Measurements from ENCODE around the gene MSLN. TPM values are rescaled to one million over a fixed set of nuclear protein-coding genes. Genes with fewer than 3 reads are reported as not detected.

MSLN gene
- total RNA-seq, 2 donors from 2014 or later = 44.8 to 94.6 TPM

DNA sequence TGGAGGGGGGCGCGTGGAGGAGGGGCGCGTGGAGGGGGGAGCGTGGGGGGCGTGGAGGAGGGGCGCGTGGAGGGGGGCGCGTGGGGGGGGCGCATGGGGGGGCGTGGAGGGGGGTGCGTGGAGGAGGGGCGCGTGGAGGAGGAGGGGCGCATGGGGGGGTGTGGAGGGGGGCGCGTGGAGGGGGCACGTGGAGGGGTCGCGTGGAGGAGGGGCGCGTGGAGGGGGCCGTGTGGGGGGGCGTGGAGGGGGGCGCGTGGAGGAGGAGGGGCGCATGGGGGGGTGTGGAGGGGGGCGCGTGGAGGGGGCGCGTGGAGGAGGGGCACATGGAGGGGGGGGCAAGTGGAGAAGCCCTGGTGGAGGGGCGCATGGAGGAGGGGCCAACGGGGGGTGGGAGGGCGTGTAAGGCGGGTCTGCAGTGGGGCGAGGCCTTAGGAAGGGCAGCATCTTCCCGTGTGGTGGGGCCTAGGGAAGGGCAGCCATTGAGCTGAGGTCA lies 7.3 kb downstream of the MSLN start:
- Histone ChIP-seq H3K4me1 (no peaks in the 10 kb centered on the region), H3K27me3 (no peaks in the 10 kb centered on the region), H3K27ac (no peak overlapping the region), H3K36me3 (no peaks in the 10 kb centered on the region), H3K4me3 (no peak overlapping the region), H3K9me3 (no peaks in the 10 kb centered on the region)
- no peak for DNase-seq (ENCODE audit: low spot score)
- TF ChIP-seq, protein P1, sequence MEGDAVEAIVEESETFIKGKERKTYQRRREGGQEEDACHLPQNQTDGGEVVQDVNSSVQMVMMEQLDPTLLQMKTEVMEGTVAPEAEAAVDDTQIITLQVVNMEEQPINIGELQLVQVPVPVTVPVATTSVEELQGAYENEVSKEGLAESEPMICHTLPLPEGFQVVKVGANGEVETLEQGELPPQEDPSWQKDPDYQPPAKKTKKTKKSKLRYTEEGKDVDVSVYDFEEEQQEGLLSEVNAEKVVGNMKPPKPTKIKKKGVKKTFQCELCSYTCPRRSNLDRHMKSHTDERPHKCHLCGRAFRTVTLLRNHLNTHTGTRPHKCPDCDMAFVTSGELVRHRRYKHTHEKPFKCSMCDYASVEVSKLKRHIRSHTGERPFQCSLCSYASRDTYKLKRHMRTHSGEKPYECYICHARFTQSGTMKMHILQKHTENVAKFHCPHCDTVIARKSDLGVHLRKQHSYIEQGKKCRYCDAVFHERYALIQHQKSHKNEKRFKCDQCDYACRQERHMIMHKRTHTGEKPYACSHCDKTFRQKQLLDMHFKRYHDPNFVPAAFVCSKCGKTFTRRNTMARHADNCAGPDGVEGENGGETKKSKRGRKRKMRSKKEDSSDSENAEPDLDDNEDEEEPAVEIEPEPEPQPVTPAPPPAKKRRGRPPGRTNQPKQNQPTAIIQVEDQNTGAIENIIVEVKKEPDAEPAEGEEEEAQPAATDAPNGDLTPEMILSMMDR (IDR thresholded peaks at IDR 0.05) = no peak

DNA sequence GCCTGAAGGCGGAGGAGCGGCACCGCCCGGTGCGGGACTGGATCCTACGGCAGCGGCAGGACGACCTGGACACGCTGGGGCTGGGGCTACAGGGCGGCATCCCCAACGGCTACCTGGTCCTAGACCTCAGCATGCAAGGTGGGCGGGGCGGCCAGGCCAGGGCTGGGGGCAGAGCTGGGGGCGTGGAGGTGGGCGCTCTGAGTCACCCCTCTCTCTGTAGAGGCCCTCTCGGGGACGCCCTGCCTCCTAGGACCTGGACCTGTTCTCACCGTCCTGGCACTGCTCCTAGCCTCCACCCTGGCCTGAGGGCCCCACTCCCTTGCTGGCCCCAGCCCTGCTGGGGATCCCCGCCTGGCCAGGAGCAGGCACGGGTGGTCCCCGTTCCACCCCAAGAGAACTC lies 7.9 kb downstream of the MSLN start:
- no peak for DNase-seq (ENCODE audit: low spot score)
- Histone ChIP-seq H3K4me3 (no peak overlapping the region), H3K9me3 (no peaks in the 10 kb centered on the region), H3K27ac (no peak overlapping the region), H3K36me3 (no peaks in the 10 kb centered on the region), H3K4me1 (no peaks in the 10 kb centered on the region), H3K27me3 (no peaks in the 10 kb centered on the region)
- TF ChIP-seq, protein P1 (IDR thresholded peaks at IDR 0.05) = no peak

DNA sequence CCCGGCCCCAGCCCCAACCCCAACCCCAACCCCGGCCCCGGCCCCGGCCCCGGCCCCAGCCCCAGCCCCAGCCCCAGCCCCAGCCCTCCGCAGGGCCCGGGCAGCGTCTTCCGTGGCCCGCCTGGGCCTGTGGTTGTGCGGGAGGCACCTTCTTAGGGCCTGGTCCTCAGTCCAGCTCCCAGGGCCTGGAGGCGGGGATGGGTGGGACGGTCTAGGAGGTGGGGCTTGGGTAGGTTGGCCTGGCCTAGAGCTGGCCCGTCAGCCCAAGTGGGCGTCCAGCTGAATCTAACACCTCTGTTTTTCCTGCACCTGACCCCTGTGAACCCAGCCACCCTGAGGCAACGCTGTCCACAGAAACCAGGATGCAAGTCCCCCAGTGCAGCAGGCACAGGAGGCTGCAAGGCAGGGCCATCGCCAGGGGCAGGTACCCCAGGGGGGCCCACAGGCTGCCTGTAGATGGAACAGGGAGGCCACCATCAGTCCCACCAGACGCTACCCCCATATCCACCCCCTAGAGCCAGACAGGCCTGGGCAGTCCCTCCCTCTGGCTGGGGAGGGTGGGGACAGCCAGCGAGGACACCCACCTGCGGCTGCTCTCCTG lies 8.8 kb downstream of the MSLN start:
- H3K27me3 ChIP-seq = no peaks in the 10 kb centered on the region
- DNase-seq (ENCODE audit: low spot score) = no peak
- H3K4me3 ChIP-seq = no peak overlapping the region
- no peaks in the 10 kb centered on the region for H3K4me1 ChIP-seq
- no peaks in the 10 kb centered on the region for H3K9me3 ChIP-seq
- H3K36me3 ChIP-seq = no peaks in the 10 kb centered on the region
- no peak overlapping the region for H3K27ac ChIP-seq
- TF ChIP-seq, protein P1 (IDR thresholded peaks at IDR 0.05) = no peak

DNA sequence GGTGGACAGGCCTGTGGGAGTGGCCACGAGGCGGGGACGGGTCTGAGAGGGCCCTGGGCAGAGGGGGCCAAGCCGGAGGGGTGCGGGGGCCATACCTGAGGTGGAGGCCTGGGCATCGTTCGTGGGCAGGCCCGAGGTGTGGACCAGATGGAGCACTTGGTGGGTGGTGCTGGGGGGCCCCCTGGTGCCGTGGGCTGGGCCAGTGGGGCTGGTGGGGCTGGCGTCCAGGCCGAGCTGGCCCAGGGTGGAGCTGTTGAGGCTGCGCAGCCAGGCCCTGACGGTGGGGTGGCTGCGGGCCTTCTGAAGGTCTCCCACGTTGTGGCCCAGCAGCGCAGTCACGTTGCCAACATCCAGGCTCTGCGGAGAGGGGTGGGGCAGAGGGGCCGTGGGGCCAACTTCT lies 9.4 kb downstream of the MSLN start:
- no peaks in the 10 kb centered on the region for H3K27me3 ChIP-seq
- TF ChIP-seq, protein P1 (IDR thresholded peaks at IDR 0.05) = no peak
- H3K36me3 ChIP-seq = no peaks in the 10 kb centered on the region
- DNase-seq (ENCODE audit: low spot score) = no peak
- no peaks in the 10 kb centered on the region for H3K9me3 ChIP-seq
- H3K27ac ChIP-seq = no peak overlapping the region
- no peak overlapping the region for H3K4me3 ChIP-seq
- no peaks in the 10 kb centered on the region for H3K4me1 ChIP-seq

DNA sequence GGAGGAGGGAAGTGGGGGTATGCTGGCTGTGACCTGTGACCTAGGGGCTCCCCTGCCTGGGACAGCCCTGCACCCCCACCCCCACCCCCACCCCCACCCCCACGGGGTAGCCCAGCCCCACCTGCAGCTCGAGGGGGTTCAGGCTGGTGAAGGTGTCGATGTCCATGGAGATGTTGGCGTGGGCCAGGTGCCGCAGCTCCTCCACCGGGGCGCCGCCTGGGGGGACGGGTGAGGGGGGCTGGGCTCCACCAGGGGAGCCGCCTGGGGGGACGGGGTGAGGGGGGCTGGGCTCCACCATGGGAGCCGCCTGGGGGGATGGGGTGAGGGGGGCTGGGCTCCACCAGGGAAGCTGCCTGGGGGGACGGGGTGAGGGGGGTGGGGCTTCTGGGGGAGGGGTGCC lies 9.9 kb downstream of the MSLN start:
- no peak overlapping the region for H3K27ac ChIP-seq
- H3K36me3 ChIP-seq = no peaks in the 10 kb centered on the region
- no peak overlapping the region for H3K4me3 ChIP-seq
- TF ChIP-seq, protein P1 (IDR thresholded peaks at IDR 0.05) = no peak
- no peaks in the 10 kb centered on the region for H3K9me3 ChIP-seq
- H3K27me3 ChIP-seq = no peaks in the 10 kb centered on the region
- DNase-seq (ENCODE audit: low spot score) = no peak
- H3K4me1 ChIP-seq = no peaks in the 10 kb centered on the region

DNA sequence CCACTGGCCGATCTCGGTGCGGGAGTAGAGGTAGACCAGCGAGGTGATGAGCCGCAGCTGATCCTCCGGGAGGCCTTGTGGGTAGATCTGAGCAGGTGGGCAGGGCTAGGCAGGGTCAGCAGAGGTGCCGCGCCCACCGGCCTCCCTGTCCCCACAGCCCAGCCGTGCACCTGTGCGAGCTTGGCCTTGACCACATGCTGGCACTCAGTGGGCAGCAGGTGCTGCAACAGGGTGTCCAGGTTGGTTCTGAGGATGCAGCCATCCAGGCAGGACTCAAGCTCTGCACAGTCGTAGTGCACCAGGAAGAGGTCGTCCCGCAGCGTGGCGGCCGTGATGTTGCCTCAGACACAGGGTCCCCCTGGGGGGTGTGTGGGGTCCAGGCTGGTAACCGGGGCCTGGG lies 12.4 kb downstream of the MSLN start:
- no peaks in the 10 kb centered on the region for H3K9me3 ChIP-seq
- no peak overlapping the region for H3K27ac ChIP-seq
- no peaks in the 10 kb centered on the region for H3K36me3 ChIP-seq
- TF ChIP-seq, protein P1 (IDR thresholded peaks at IDR 0.05) = no peak
- H3K27me3 ChIP-seq = no peaks in the 10 kb centered on the region
- no peaks in the 10 kb centered on the region for H3K4me1 ChIP-seq
- DNase-seq (ENCODE audit: low spot score) = no peak
- H3K4me3 ChIP-seq = no peak overlapping the region
